DOHH2 (cell line): Measurements from ENCODE around the gene TNNC2.
"Not testable (repeated sequence)": the region's sequence is repeated elsewhere in the genome, so short reads cannot be mapped to it uniquely, and the experiment has no call there.

Experiments used
- H3F3A ChIP-seq: fragments of 200-600 bp; sonication (generic), shearing (Covaris generic); 2 replicates; pipeline ENCODE4 v1.6.0; 2016; ENCODE audit warnings: antibody characterized with exemption, mild to moderate bottlenecking; ENCODE audit not compliant: control insufficient read depth, insufficient read depth
- H3K27ac ChIP-seq: fragments of 200-600 bp; sonication (generic); 2 replicates; pipeline ENCODE4 v1.5.1; 2014; ENCODE audit warnings: low read depth, mild to moderate bottlenecking, low read length, moderate library complexity
- H3K27me3 ChIP-seq: fragments of 200-600 bp; sonication (generic); 2 replicates; pipeline ENCODE4 v1.6.1; 2014; ENCODE audit warnings: mild to moderate bottlenecking, low read length, mixed read lengths; ENCODE audit not compliant: control insufficient read depth
- H3K36me3 ChIP-seq: fragments of 200-600 bp; sonication (generic); 2 replicates; pipeline ENCODE4 v1.6.1; 2014; ENCODE audit warnings: mild to moderate bottlenecking, low read length, moderate library complexity, mixed read lengths; ENCODE audit not compliant: control insufficient read depth
- H3K4me1 ChIP-seq: fragments of 200-600 bp; sonication (generic); 2 replicates; pipeline ENCODE4 v1.6.1; 2014; ENCODE audit warnings: mild to moderate bottlenecking, low read length, mixed read lengths; ENCODE audit not compliant: control insufficient read depth
- H3K4me2 ChIP-seq: fragments of 200-600 bp; sonication (generic); 2 replicates; pipeline ENCODE4 v1.6.0; 2014; ENCODE audit warnings: mild to moderate bottlenecking, low read length, moderate library complexity
- H3K4me3 ChIP-seq: fragments of 200-600 bp; sonication (generic); 2 replicates; pipeline ENCODE4 v1.5.1; 2014; ENCODE audit warnings: mild to moderate bottlenecking, low read length, mixed read lengths
- H3K79me2 ChIP-seq: fragments of 200-600 bp; sonication (generic); 2 replicates; pipeline ENCODE4 v1.6.1; 2014; ENCODE audit warnings: mild to moderate bottlenecking, low read length, mixed read lengths; ENCODE audit not compliant: control insufficient read depth
- H3K9me2 ChIP-seq: fragments of 200-600 bp; sonication (generic); replicated peaks from 2 replicates; pipeline ENCODE4 v1.6.1; 2014; ENCODE audit warnings: mild to moderate bottlenecking, low read length, mixed read lengths; ENCODE audit not compliant: control insufficient read depth
- H3K9me3 ChIP-seq: fragments of 200-600 bp; sonication (generic); 2 replicates; pipeline ENCODE4 v1.6.1; 2014; ENCODE audit warnings: antibody characterized with exemption, low read length, mixed read lengths; ENCODE audit not compliant: control insufficient read depth, insufficient read depth
- H4K20me1 ChIP-seq: fragments of 200-600 bp; sonication (generic); 2 replicates; pipeline ENCODE4 v1.6.0; 2014; ENCODE audit warnings: low read depth, mild to moderate bottlenecking, antibody characterized with exemption, low read length, moderate library complexity; ENCODE audit not compliant: control insufficient read depth, insufficient read depth
- EZH2phosphoT487 ChIP-seq: fragments of 200-600 bp; sonication (generic); IDR thresholded peaks from 2 replicates; pipeline ENCODE4 v1.6.1; 2017; ENCODE audit warnings: borderline replicate concordance, mild to moderate bottlenecking, antibody characterized with exemption, low read length, moderate library complexity, mixed read lengths
- TF ChIP-seq, protein P1 (sequence below): fragments of 200-600 bp; sonication (generic); IDR thresholded peaks from one replicate; pipeline ENCODE4 v1.5.1; 2014; ENCODE audit warnings: antibody characterized with exemption, mild to moderate bottlenecking, low read depth, low read length; ENCODE audit not compliant: poor library complexity, severe bottlenecking

Gene TNNC2

DNA sequence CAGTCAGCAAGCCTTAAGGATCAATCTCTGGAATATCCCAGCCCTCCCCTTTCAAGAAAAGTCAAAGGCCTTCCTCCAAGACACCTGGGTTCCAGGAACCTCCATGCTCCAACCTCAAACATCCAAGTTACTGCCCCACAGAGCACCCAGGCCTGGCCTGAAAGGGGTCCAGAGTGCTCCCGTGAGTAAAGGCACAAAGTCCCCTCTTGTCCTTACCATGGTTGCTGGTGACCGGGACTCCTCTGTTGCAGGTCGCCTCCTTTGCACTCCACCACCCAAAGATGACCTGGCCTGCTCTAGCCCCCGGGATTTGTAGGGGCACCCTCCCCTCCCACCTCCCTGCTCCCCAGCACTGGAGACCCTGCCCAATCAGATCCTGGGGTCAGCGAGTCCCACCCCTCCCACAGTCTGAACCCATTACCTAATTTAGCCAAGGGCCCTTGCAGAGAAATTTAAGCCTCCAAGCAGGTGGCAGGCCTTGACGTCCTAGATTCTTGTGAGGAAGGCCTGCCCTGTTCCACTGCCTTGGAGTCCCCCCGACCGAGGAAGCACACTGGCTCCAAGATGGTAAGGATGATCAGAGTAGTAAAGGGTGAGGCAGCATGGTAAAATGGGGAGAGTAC, at the start of gene TNNC2:
Gene TNNC2 (minus strand): TSS at position 283 of the 623 bp plus-strand sequence. CDS start 64 bp downstream, at position 219.
- no peaks in the 10 kb centered on the region for H3K36me3 ChIP-seq
- H3K27ac ChIP-seq, result no peak within 1 kb of the TSS
- no peaks in the 10 kb centered on the region for H3F3A ChIP-seq
- TF ChIP-seq EZH2phosphoT487, result no peak
- TF ChIP-seq, protein P1, sequence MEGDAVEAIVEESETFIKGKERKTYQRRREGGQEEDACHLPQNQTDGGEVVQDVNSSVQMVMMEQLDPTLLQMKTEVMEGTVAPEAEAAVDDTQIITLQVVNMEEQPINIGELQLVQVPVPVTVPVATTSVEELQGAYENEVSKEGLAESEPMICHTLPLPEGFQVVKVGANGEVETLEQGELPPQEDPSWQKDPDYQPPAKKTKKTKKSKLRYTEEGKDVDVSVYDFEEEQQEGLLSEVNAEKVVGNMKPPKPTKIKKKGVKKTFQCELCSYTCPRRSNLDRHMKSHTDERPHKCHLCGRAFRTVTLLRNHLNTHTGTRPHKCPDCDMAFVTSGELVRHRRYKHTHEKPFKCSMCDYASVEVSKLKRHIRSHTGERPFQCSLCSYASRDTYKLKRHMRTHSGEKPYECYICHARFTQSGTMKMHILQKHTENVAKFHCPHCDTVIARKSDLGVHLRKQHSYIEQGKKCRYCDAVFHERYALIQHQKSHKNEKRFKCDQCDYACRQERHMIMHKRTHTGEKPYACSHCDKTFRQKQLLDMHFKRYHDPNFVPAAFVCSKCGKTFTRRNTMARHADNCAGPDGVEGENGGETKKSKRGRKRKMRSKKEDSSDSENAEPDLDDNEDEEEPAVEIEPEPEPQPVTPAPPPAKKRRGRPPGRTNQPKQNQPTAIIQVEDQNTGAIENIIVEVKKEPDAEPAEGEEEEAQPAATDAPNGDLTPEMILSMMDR, result no peak
- no peak within 1 kb of the TSS for H3K4me2 ChIP-seq
- H3K79me2 ChIP-seq, result no peaks in the 10 kb centered on the region
- H3K9me2 ChIP-seq, result no peaks in the 10 kb centered on the region
- H4K20me1 ChIP-seq, result no peaks in the 10 kb centered on the region
- no peak within 1 kb of the TSS for H3K4me3 ChIP-seq
- peaks cover 7% of the 10 kb centered on the region; the same call in 1 of the 2 replicates for H3K4me1 ChIP-seq
- no peaks in the 10 kb centered on the region for H3K9me3 ChIP-seq
- H3K27me3 ChIP-seq, result peaks cover 5% of the 10 kb centered on the region

DNA sequence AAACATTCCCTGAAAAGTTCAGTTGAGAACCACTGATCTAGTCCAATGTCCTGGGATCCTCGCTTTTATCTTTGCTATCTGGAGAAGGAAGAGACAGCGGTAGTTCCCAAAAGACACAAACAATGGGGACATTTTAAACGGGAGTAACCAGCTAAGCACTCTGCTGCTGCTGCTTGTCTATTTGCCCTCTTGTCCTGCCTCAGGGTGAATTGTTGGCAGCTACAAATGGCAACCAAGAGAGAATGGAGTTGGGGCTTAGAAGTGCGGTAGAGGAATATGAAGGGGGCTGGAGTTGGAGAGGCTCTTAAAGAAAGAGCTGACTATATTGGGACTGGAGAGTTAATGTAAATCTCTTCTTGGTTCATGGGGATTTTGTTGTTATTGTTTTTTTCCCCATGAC, 47.5 kb upstream of the TNNC2 start:
- H3K27me3 ChIP-seq, result no peaks in the 10 kb centered on the region
- peaks cover 5% of the 10 kb centered on the region; the same call in 1 of the 2 replicates for H3K36me3 ChIP-seq
- H3F3A ChIP-seq, result no peaks in the 10 kb centered on the region
- H3K9me2 ChIP-seq, result no peaks in the 10 kb centered on the region
- H4K20me1 ChIP-seq, result no peaks in the 10 kb centered on the region
- no peak overlapping the region for H3K4me3 ChIP-seq
- H3K4me2 ChIP-seq, result no peak overlapping the region
- no peak for TF ChIP-seq EZH2phosphoT487
- TF ChIP-seq, protein P1, result no peak
- no peaks in the 10 kb centered on the region for H3K9me3 ChIP-seq
- H3K27ac ChIP-seq, result no peak overlapping the region
- no peaks in the 10 kb centered on the region for H3K79me2 ChIP-seq
- H3K4me1 ChIP-seq, result no peaks in the 10 kb centered on the region

DNA sequence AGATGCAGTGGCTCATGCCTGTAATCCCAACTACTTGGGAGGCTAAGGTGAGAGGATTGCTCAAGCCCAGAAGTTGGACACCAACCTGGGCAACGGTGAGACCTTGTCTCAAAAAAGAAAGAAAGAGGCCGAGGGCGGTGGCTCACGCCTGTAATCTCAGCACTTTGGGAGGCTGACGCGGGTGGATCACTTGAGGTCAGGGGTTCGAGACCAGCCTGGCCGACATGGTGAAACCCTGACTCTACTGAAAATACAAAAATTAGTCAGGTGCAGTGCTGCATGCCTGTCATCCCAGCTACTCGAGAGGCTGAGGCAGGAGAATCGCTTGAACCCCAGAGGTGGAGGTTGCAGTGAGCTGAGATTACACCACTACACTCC, 47.0 kb upstream of the TNNC2 start:
- H3K9me3 ChIP-seq, H4K20me1 ChIP-seq, H3K4me3 ChIP-seq, H3K79me2 ChIP-seq, H3F3A ChIP-seq, H3K27ac ChIP-seq, H3K27me3 ChIP-seq, H3K36me3 ChIP-seq, H3K4me2 ChIP-seq, H3K4me1 ChIP-seq, H3K9me2 ChIP-seq: not testable (repeated sequence)

DNA sequence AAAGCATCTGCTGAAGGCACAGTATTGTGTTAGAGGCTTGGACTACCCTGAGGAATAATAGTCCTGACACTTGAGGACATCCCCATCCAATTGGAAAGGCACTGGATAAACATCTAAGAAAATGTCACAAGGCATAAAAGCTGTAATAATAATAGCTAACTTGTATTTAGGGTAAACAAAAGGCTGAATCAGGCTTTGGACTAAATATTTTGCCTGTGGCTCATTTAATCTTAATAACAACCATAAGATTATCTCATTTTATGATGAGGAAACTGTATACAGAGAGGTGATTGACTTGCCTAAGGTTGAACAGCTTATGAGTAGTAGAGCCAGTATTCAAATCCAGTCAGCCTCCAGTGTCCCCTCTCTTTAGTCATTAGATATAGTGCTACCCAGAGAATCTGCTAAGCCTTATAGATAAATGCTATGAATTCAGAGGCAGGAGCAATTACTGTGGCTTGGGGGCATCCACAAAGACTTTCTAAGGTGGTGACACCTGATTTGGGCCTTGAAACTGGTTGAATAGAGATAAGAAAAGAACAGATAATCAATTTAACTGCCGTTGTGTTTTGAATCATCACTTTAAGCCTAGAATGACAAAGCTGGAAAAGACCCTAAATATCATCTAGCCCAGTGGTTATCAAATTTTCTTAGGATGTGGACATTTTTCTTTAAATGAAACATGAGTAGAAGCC, 46.4 kb upstream of the TNNC2 start:
- no peak overlapping the region for H3K4me2 ChIP-seq
- H3K27me3 ChIP-seq, result no peaks in the 10 kb centered on the region
- H3K4me1 ChIP-seq, result no peaks in the 10 kb centered on the region

More for the DNA sequence above, 46.4 kb upstream of the TNNC2 start:
- no peak overlapping the region for H3K4me3 ChIP-seq
- TF ChIP-seq EZH2phosphoT487, result no peak
- TF ChIP-seq, protein P1, result no peak
- no peaks in the 10 kb centered on the region for H3K79me2 ChIP-seq
- H3K27ac ChIP-seq, result no peak overlapping the region
- H3K9me3 ChIP-seq, result no peaks in the 10 kb centered on the region
- H4K20me1 ChIP-seq, result no peaks in the 10 kb centered on the region
- no peaks in the 10 kb centered on the region for H3K9me2 ChIP-seq
- H3F3A ChIP-seq, result no peaks in the 10 kb centered on the region
- peaks cover 5% of the 10 kb centered on the region; the same call in 1 of the 2 replicates for H3K36me3 ChIP-seq
